Measurements from ENCODE around the gene ZNF683. TPM values are rescaled to one million over a fixed set of nuclear protein-coding genes. Genes with fewer than 3 reads are reported as not detected.

The ZNF683 gene
- total and polyA plus RNA-seq, 4 donors, result 0.09 to 0.17 TPM; not detected in 2

- H3K27me3 ChIP-seq (ENCODE audit: control insufficient read depth in 4 of 4, insufficient read depth in 4 of 4, low read length in 3 of 4), result peaks cover 0 to 5% (median 0%) of the 10 kb centered on the region in 4 donors
- H3K27ac ChIP-seq (ENCODE audit: low read depth in 1 of 2, low read length in 2 of 2), result no peak overlapping the region
- DNase-seq (ENCODE audit: low spot score), result no peak
- no peaks in the 10 kb centered on the region for H3K9me3 ChIP-seq (ENCODE audit: control insufficient read depth in 4 of 4, low read length in 3 of 4)
- no peaks in the 10 kb centered on the region for H3K4me1 ChIP-seq (ENCODE audit: control insufficient read depth in 4 of 4, insufficient read depth in 4 of 4, low read length in 3 of 4)
- no peaks in the 10 kb centered on the region for H3K36me3 ChIP-seq (ENCODE audit: control insufficient read depth in 4 of 4, insufficient read depth in 3 of 4, low read depth in 1 of 4, low read length in 3 of 4)
- no peak overlapping the region for H3K4me3 ChIP-seq (ENCODE audit: low read depth in 1 of 3, low read length in 3 of 3)
- H3K9ac ChIP-seq (ENCODE audit: low read depth in 1 of 2, low read length in 2 of 2), result no peak overlapping the region
- TF ChIP-seq RAD21 (IDR thresholded peaks at IDR 0.05), result no peak
- no peak for TF ChIP-seq NR2F2 (IDR thresholded peaks at IDR 0.05)
- TF ChIP-seq GABPA (IDR thresholded peaks at IDR 0.05 in 1 of 2, conservative IDR thresholded peaks at IDR 0.05 in 1 of 2), result no peak
- no peak for TF ChIP-seq RXRA (IDR thresholded peaks at IDR 0.05)
- no peak for TF ChIP-seq HNF4A (conservative IDR thresholded peaks at IDR 0.05)
- no peak for TF ChIP-seq ATF3 (IDR thresholded peaks at IDR 0.05)
- TF ChIP-seq HNF4G (IDR thresholded peaks at IDR 0.05), result no peak
- no peak for TF ChIP-seq SP1 (IDR thresholded peaks at IDR 0.05)
- TF ChIP-seq MAX (IDR thresholded peaks at IDR 0.05), result no peak
- TF ChIP-seq TAF1 (conservative IDR thresholded peaks at IDR 0.05), result no peak
- no peak for TF ChIP-seq JUND (IDR thresholded peaks at IDR 0.05)
- WGBS, result 75% methylated on average over 3 of the region's 3 CpGs
Measured at GRCh38 chr1:26401891-26402290, 29.3 kb upstream of the ZNF683 start.

- H3K9me3 ChIP-seq (ENCODE audit: control insufficient read depth in 4 of 4, low read length in 3 of 4), result no peaks in the 10 kb centered on the region
- 78% methylated on average over 3 of the region's 3 CpGs for WGBS
- no peak overlapping the region for H3K27ac ChIP-seq (ENCODE audit: low read depth in 1 of 2, low read length in 2 of 2)
- H3K4me1 ChIP-seq (ENCODE audit: control insufficient read depth in 4 of 4, insufficient read depth in 4 of 4, low read length in 3 of 4), result no peaks in the 10 kb centered on the region
- no peak for TF ChIP-seq HNF4G (IDR thresholded peaks at IDR 0.05)
- no peak for TF ChIP-seq RAD21 (IDR thresholded peaks at IDR 0.05)
- H3K4me3 ChIP-seq (ENCODE audit: low read depth in 1 of 3, low read length in 3 of 3), result no peak overlapping the region
- peaks cover 0 to 2% (median 0%) of the 10 kb centered on the region in 4 donors for H3K27me3 ChIP-seq (ENCODE audit: control insufficient read depth in 4 of 4, insufficient read depth in 4 of 4, low read length in 3 of 4)
- no peak overlapping the region for H3K9ac ChIP-seq (ENCODE audit: low read depth in 1 of 2, low read length in 2 of 2)
- no peak for DNase-seq (ENCODE audit: low spot score)
- H3K36me3 ChIP-seq (ENCODE audit: control insufficient read depth in 4 of 4, insufficient read depth in 3 of 4, low read depth in 1 of 4, low read length in 3 of 4), result no peaks in the 10 kb centered on the region
Measured at GRCh38 chr1:26399034-26399433, 26.5 kb upstream of the ZNF683 start.

GRCh38 chr1:26395754-26396153, 23.2 kb upstream of the ZNF683 start:
- no peaks in the 10 kb centered on the region for H3K27me3 ChIP-seq (ENCODE audit: control insufficient read depth in 4 of 4, insufficient read depth in 4 of 4, low read length in 3 of 4)
- no peak overlapping the region for H3K27ac ChIP-seq (ENCODE audit: low read depth in 1 of 2, low read length in 2 of 2)
- H3K36me3 ChIP-seq (ENCODE audit: control insufficient read depth in 4 of 4, insufficient read depth in 3 of 4, low read depth in 1 of 4, low read length in 3 of 4), result no peaks in the 10 kb centered on the region
- H3K4me3 ChIP-seq (ENCODE audit: low read depth in 1 of 3, low read length in 3 of 3), result no peak overlapping the region
- no peaks in the 10 kb centered on the region for H3K4me1 ChIP-seq (ENCODE audit: control insufficient read depth in 4 of 4, insufficient read depth in 4 of 4, low read length in 3 of 4)
- no peak overlapping the region for H3K9ac ChIP-seq (ENCODE audit: low read depth in 1 of 2, low read length in 2 of 2)
- no peak for DNase-seq (ENCODE audit: low spot score)
- WGBS, result 87% methylated on average over 8 of the region's 8 CpGs
- TF ChIP-seq HNF4G (IDR thresholded peaks at IDR 0.05) (no peak), FOXA1 (IDR thresholded peaks at IDR 0.05) (no peak), RXRA (IDR thresholded peaks at IDR 0.05) (no peak), MAX (IDR thresholded peaks at IDR 0.05) (no peak), HNF4A (conservative IDR thresholded peaks at IDR 0.05) (no peak), REST (IDR thresholded peaks at IDR 0.05) (no peak), ATF3 (IDR thresholded peaks at IDR 0.05) (no peak), YY1 (IDR thresholded peaks at IDR 0.05) (no peak), CTCF (IDR thresholded peaks at IDR 0.05; ENCODE audit: low read depth, low read length, missing input control) (no peak), NR2F2 (IDR thresholded peaks at IDR 0.05) (no peak), RAD21 (IDR thresholded peaks at IDR 0.05) (no peak)
- H3K9me3 ChIP-seq (ENCODE audit: control insufficient read depth in 4 of 4, low read length in 3 of 4), result no peaks in the 10 kb centered on the region

All from liver (tissue), 9 donors.